H1 (cell line): ENCODE data around the gene VPS13D. TPM values are rescaled to one million over a fixed set of nuclear protein-coding genes. Genes with fewer than 3 reads are reported as not detected.

ENCODE experiments used
- CTCF ChIA-PET: fragments of 300-600 bp; sonication (Branson Sonifier 250); formaldehyde crosslinking; loops from one replicate; lab custom pipeline; 2021; ENCODE audit not compliant: partially characterized antibody; lab: Charles Lee
- POLR2A ChIA-PET: fragments of 300-600 bp; sonication (Branson Sonifier 250); formaldehyde crosslinking; loops from one replicate; lab custom pipeline; 2021; ENCODE audit warnings: inconsistent platforms; ENCODE audit not compliant: partially characterized antibody; lab: Charles Lee
- DNase-seq, 2 experiments: peaks; one replicate each; pipeline versions ENCODE4 v3.0.0 to v3.0.0-alpha.2; 2010 to 2022; ENCODE audit warnings: low spot score in 2 of 2, low read depth in 1 of 2, mixed read lengths in 1 of 2
- FAIRE-seq: peaks from 2 replicates; lab custom pipeline; 2011; peaks lifted over from hg19 to GRCh38; lab: Jason Lieb, UNC
- H2AFZ ChIP-seq: 2 replicates; pipeline ENCODE4 v1.8.1; 2012; ENCODE audit warnings: low read length, inconsistent platforms
- H2AK5ac ChIP-seq: 2 replicates; pipeline ENCODE4 v1.6.1; 2013; ENCODE audit warnings: low read depth, low read length
- H2BK120ac ChIP-seq: replicated peaks from 2 replicates; pipeline ENCODE3; 2013; ENCODE audit warnings: low read depth, low read length, inconsistent platforms
- H2BK12ac ChIP-seq: 2 replicates; pipeline ENCODE4 v1.6.1; 2013; ENCODE audit warnings: low read depth, low read length
- H2BK15ac ChIP-seq: 2 replicates; pipeline ENCODE4 v1.6.1; 2013; ENCODE audit warnings: low read length
- H2BK20ac ChIP-seq: 2 replicates; pipeline ENCODE4 v1.6.1; 2013; ENCODE audit warnings: low read length
- H2BK5ac ChIP-seq: 2 replicates; pipeline ENCODE4 v1.6.1; 2013; ENCODE audit warnings: low read depth, low read length
- H3K14ac ChIP-seq: 2 replicates; pipeline ENCODE4 v1.6.1; 2013; ENCODE audit warnings: inconsistent platforms; ENCODE audit not compliant: insufficient read length
- H3K18ac ChIP-seq: 2 replicates; pipeline ENCODE4 v1.6.1; 2013; ENCODE audit warnings: low read length; ENCODE audit errors: extremely low read depth
- H3K23ac ChIP-seq: 2 replicates; pipeline ENCODE4 v1.6.1; 2013; ENCODE audit warnings: inconsistent platforms; ENCODE audit not compliant: insufficient read length
- H3K23me2 ChIP-seq: 2 replicates; pipeline ENCODE4 v1.6.1; 2013; ENCODE audit warnings: low read depth, low read length
- H3K27ac ChIP-seq: 2 replicates; pipeline ENCODE4 v1.6.1; 2011; ENCODE audit warnings: low read depth, low read length, inconsistent platforms
- H3K27me3 ChIP-seq, 4 experiments: replicated peaks in 1 of 4; 1 replicate in 1 of 4; 2 replicates in 3 of 4; pipeline versions ENCODE4 v1.6.1 to v1.8.1; 2011 to 2013; ENCODE audit warnings: low read length in 3 of 4, mild to moderate bottlenecking in 3 of 4, inconsistent platforms in 2 of 4, mixed read lengths in 2 of 4, moderate library complexity in 1 of 4; ENCODE audit not compliant: control insufficient read depth in 3 of 4, insufficient read depth in 3 of 4; ENCODE audit errors: extremely low read depth in 1 of 4
- H3K36me3 ChIP-seq, 4 experiments: 2 replicates each; pipeline versions ENCODE4 v1.6.1 to v1.8.1; 2011 to 2013; ENCODE audit warnings: mild to moderate bottlenecking in 4 of 4, low read length in 3 of 4, moderate library complexity in 2 of 4, control low read depth in 1 of 4, inconsistent platforms in 1 of 4; ENCODE audit not compliant: insufficient read depth in 4 of 4, control insufficient read depth in 2 of 4
- H3K4ac ChIP-seq: replicated peaks from 2 replicates; pipeline ENCODE3; 2013; ENCODE audit warnings: low read length, low read depth, mixed read lengths, inconsistent platforms; ENCODE audit not compliant: insufficient read length
- H3K4me1 ChIP-seq, 4 experiments: replicated peaks in 1 of 4; 1 replicate in 1 of 4; 2 replicates in 3 of 4; pipeline versions ENCODE4 v1.6.1 to v1.8.1; 2011 to 2013; ENCODE audit warnings: low read length in 3 of 4, inconsistent platforms in 2 of 4, mixed read lengths in 1 of 4; ENCODE audit not compliant: insufficient read depth in 4 of 4, control insufficient read depth in 3 of 4
- H3K4me2 ChIP-seq, 2 experiments: 2 replicates each; pipeline versions ENCODE4 v1.6.1 to v1.8.1; 2011 to 2013; ENCODE audit warnings: low read depth in 2 of 2, low read length in 2 of 2, control low read depth in 1 of 2, inconsistent platforms in 1 of 2, mild to moderate bottlenecking in 1 of 2; ENCODE audit not compliant: insufficient read depth in 1 of 2
- H3K4me3 ChIP-seq, 4 experiments: fragments of 200-600, 300-600 bp in 1 of 4; sonication (generic), shearing (Covaris generic), sonication (Bioruptor Twin) in 1 of 4; 2 replicates each; pipeline versions ENCODE4 v1.5.1 to v1.8.1; 2011 to 2016; ENCODE audit warnings: low read length in 4 of 4, low read depth in 3 of 4, control low read depth in 2 of 4, inconsistent platforms in 2 of 4, mild to moderate bottlenecking in 2 of 4, mixed read lengths in 1 of 4, moderate library complexity in 1 of 4; ENCODE audit not compliant: insufficient read depth in 2 of 4; ENCODE audit errors: extremely low read depth in 1 of 4
- H3K56ac ChIP-seq: replicated peaks from 2 replicates; pipeline ENCODE3; 2013; ENCODE audit warnings: low read depth, mild to moderate bottlenecking, mixed read lengths, low read length, inconsistent platforms; ENCODE audit not compliant: insufficient read length
- H3K79me1 ChIP-seq: 2 replicates; pipeline ENCODE4 v1.6.1; 2013; ENCODE audit warnings: low read depth, low read length, control low read depth
- H3K79me2 ChIP-seq, 2 experiments: 2 replicates each; pipeline versions ENCODE4 v1.6.1 to v1.8.1; 2012 to 2013; ENCODE audit warnings: low read length in 2 of 2, mild to moderate bottlenecking in 2 of 2, inconsistent platforms in 1 of 2; ENCODE audit not compliant: insufficient read depth in 2 of 2, control insufficient read depth in 1 of 2
- H3K9ac ChIP-seq, 4 experiments: replicated peaks in 1 of 4; 1 replicate in 1 of 4; 2 replicates in 3 of 4; pipeline versions ENCODE4 v1.6.1 to v1.8.1; 2011 to 2013; ENCODE audit warnings: low read depth in 3 of 4, low read length in 3 of 4, control low read depth in 2 of 4, mild to moderate bottlenecking in 2 of 4, moderate library complexity in 2 of 4, inconsistent platforms in 1 of 4; ENCODE audit errors: extremely low read depth in 1 of 4
- H3K9me3 ChIP-seq, 2 experiments: 2 replicates each; pipeline versions ENCODE4 v1.6.1 to v1.8.1; 2012 to 2013; ENCODE audit warnings: mild to moderate bottlenecking in 2 of 2, moderate library complexity in 2 of 2, control low read depth in 1 of 2, inconsistent platforms in 1 of 2, low read depth in 1 of 2, low read length in 1 of 2, mixed read lengths in 1 of 2; ENCODE audit not compliant: insufficient read depth in 2 of 2
- H4K20me1 ChIP-seq, 2 experiments: replicated peaks in 1 of 2; 2 replicates each; pipeline versions ENCODE3 to v1.8.1; 2011 to 2013; ENCODE audit warnings: inconsistent platforms in 2 of 2, low read length in 2 of 2, mild to moderate bottlenecking in 1 of 2; ENCODE audit not compliant: insufficient read depth in 2 of 2, control insufficient read depth in 1 of 2
- H4K5ac ChIP-seq: 2 replicates; pipeline ENCODE4 v1.6.1; 2013; ENCODE audit warnings: low read length, low read depth, mixed read lengths, inconsistent platforms; ENCODE audit not compliant: insufficient read length
- H4K8ac ChIP-seq: 2 replicates; pipeline ENCODE4 v1.8.0; 2013; ENCODE audit warnings: mild to moderate bottlenecking, moderate library complexity, low read length, inconsistent platforms; ENCODE audit not compliant: insufficient read depth; ENCODE audit errors: extremely low read depth
- H4K91ac ChIP-seq: replicated peaks from 2 replicates; pipeline ENCODE3; 2013; ENCODE audit warnings: low read length, mixed read lengths, inconsistent platforms; ENCODE audit not compliant: insufficient read length
- MAFK ChIP-seq: IDR thresholded peaks from 2 replicates; pipeline ENCODE4 v1.6.1; 2012; ENCODE audit warnings: low read depth, mild to moderate bottlenecking, improper control_type of control experiment, low read length
- TEAD4 ChIP-seq: IDR thresholded peaks from 2 replicates; pipeline ENCODE4 v1.6.1; 2012; ENCODE audit warnings: low read depth, low read length, inconsistent platforms, mixed read lengths
- WGBS, 2 experiments: shearing (Covaris generic) in 1 of 2; methylation state at CpG; one replicate each; pipeline versions ENCODE4 v1.1.6 to v1.1.7; 2013 to 2015; ENCODE audit warnings: low lambda C conversion rate in 2 of 2, mixed read lengths in 2 of 2, inconsistent platforms in 1 of 2, low coverage in 1 of 2, missing lambda C conversion rate in 1 of 2; ENCODE audit not compliant: insufficient replicate concordance in 2 of 2, insufficient coverage in 1 of 2, insufficient read length in 1 of 2; ENCODE audit errors: extremely low coverage in 1 of 2, missing lambda C conversion rate in 1 of 2; 5-methylcytosine and 5-hydroxymethylcytosine counted together
- polyA plus RNA-seq, 7 experiments: library from polyadenylated mRNA; depleted of rRNA in 3 of 7; stranded (reverse) in 5 of 7; unstranded in 2 of 7; fragments of >200 nt in 5 of 7; fragments of 200-250 nt in 2 of 7; gene quantifications; 1 replicate in 5 of 7; 2 replicates in 1 of 7; 4 replicates in 1 of 7; pipeline versions ENCODE4 v1.2.1 to v1.2.3, GENCODE V29; 2011 to 2013; ENCODE audit warnings: missing spikeins in 2 of 7, mixed read lengths in 2 of 7
- total RNA-seq: library from RNA; stranded (reverse); fragmentation: NEBNext Ultra II Directional; extraction: Animal tissue kit (Norgen Biotek cat#: 25700); gene quantifications from 2 replicates; pipeline ENCODE4 v1.2.1, GENCODE V29; 2021

VPS13D gene
- total and polyA plus RNA-seq, 2 of the 8 experiments (the other 6 are each of a cell fraction or from before 2014, with no cell fraction given): 10.9 to 31.2 TPM

DNA sequence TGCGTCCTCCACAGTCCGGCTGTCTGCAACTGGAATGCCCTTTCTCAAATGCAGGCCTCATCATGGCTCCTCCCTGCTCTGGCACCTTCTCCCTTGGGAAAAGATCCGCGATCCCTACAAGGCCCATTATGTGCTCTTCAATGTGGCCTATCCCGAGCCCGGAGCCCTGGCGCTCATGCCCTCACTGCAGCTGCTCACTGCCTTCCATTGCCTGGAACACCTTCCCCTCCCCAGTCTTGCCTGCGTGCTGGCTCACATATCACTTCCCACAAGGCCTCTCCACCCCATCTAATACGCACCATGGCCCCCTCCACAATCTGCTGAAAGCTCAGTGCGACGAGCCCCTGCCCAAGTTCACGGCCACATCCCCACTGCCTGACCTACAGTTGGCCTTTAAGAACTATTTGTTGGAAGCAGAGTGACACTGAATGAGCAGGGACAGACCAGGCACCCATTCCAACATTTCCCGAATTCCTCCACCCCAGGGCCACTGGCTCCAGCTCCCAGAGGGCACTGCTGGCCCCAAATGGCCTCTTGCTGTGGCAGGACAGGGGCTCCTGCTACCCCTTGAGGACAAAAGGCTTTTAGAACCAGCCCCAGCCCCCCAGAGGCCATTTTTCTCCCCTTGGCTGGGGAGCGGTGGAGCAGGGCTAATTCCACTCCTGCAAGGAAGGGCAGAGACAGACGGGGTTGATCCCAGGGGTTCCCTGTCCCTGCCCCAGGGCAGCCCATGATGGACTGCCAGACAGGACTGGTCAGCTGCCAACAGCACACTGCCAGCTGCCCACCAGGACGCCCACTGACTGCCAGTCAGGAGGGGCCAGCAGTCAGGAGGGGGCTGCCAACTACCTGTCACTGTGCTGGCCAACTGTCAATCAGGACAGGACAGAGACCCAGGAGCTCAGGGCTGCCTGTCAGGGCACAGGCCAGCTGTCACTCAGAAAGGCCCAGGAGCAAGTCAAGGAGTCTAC is 323.4 kb downstream of the VPS13D start:
- Histone ChIP-seq H3K36me3 (no peaks in the 10 kb centered on the region), H2BK120ac (peak overlapping the region; percentile 55), H2BK12ac (peak overlapping the region; percentile 50; the same call in 1 of the 2 replicates), H3K56ac (no peak overlapping the region), H3K9ac (no peak overlapping the region), H3K79me1 (no peaks in the 10 kb centered on the region), H3K4me1 (peaks cover 0 to 5% (median 3%) of the 10 kb centered on the region in 4 experiments; a peak in 4 of 7 replicates), H4K5ac (no peak overlapping the region), H3K14ac (no peak overlapping the region), H2AFZ (peak overlapping the region; percentile 96; the same call in 1 of the 2 replicates), H2BK5ac (no peak overlapping the region), H3K18ac (no peak overlapping the region; the same call in 1 of the 2 replicates), H3K79me2 (no peaks in the 10 kb centered on the region), H3K4me3 (no peak overlapping the region), H3K27me3 (no peaks in the 10 kb centered on the region), H2BK15ac (no peak overlapping the region; the same call in 1 of the 2 replicates), H4K8ac (0 out of 2 replicates have a peak overlapping the region, but pooled peaks have one; percentile 3), H3K4ac (no peak overlapping the region), H3K23ac (no peak overlapping the region), H4K20me1 (no peaks in the 10 kb centered on the region), H3K27ac (no peak overlapping the region), H2BK20ac (no peak overlapping the region), H3K4me2 (no peak overlapping the region), H2AK5ac (no peak overlapping the region), H3K23me2 (no peaks in the 10 kb centered on the region), H3K9me3 (peaks cover 3 to 10% of the 10 kb centered on the region in 2 experiments; a peak in 3 of 4 replicates), H4K91ac (no peak overlapping the region)
- no peak for TF ChIP-seq MAFK
- TF ChIP-seq TEAD4: peak; percentile 57; the same call in 1 of the 2 replicates
- WGBS, 2 experiments: 89% methylated on average over 16 of the region's 16 CpGs; no CpG with 5 or more reads in 1 of the 2 experiments
- ChIA-PET POLR2A (interaction anchor here (0.9 kb wide), 1 partner anchor 13 kb away, joined by 4 read pairs; no protein-coding TSS in a partner anchor), CTCF (interaction anchor here (1.5 kb wide), 1 partner anchor 65 kb away, joined by 3 read pairs; the partner anchor contains the start of gene DHRS3)
- DNase-seq (no peak), FAIRE-seq (no peak)
